ENCODE measurements around the gene RCBTB2.

- TF ChIP-seq POLR2A (IDR thresholded peaks at IDR 0.05) (no peak), CTCF (IDR thresholded peaks at IDR 0.05) (no peak), POLR2AphosphoS5 (IDR thresholded peaks at IDR 0.05) (no peak)
These were observed 6.6 kb downstream of the RCBTB2 start for GRCh38 chr13:48526286-48526685.

All from breast epithelium (tissue), 3 donors.